H1 (cell line): ENCODE measurements around the gene SLC66A2. TPM values are rescaled to one million over a fixed set of nuclear protein-coding genes. Genes with fewer than 3 reads are reported as not detected.

Experiments used
- ATF2 ChIP-seq: IDR thresholded peaks from 2 replicates; pipeline ENCODE4 v1.6.1; 2012; ENCODE audit warnings: low read length, inconsistent platforms
- SIX5 ChIP-seq: IDR thresholded peaks from 2 replicates; pipeline ENCODE4 v1.6.1; 2011; ENCODE audit warnings: mild to moderate bottlenecking, low read depth, low read length
- USF2 ChIP-seq: IDR thresholded peaks from 2 replicates; pipeline ENCODE4 v1.6.1; 2011; ENCODE audit warnings: low read length, improper control_type of control experiment
- polyA plus RNA-seq, 7 experiments: library from polyadenylated mRNA; depleted of rRNA in 3 of 7; stranded (reverse) in 5 of 7; unstranded in 2 of 7; fragments of >200 nt in 5 of 7; fragments of 200-250 nt in 2 of 7; gene quantifications; 1 replicate in 5 of 7; 2 replicates in 1 of 7; 4 replicates in 1 of 7; pipeline versions ENCODE4 v1.2.1 to v1.2.3, GENCODE V29; 2011 to 2013; ENCODE audit warnings: missing spikeins in 2 of 7, mixed read lengths in 2 of 7
- total RNA-seq: library from RNA; stranded (reverse); fragmentation: NEBNext Ultra II Directional; extraction: Animal tissue kit (Norgen Biotek cat#: 25700); gene quantifications from 2 replicates; pipeline ENCODE4 v1.2.1, GENCODE V29; 2021

The SLC66A2 gene
- total and polyA plus RNA-seq, 2 of the 8 experiments (the other 6 are each of a cell fraction or from before 2014, with no cell fraction given): 15.0 to 18.9 TPM

- TF ChIP-seq ATF2 (no peak), USF2 (no peak), SIX5 (no peak)
Observed at GRCh38 chr18:79971211-79971952, 19.9 kb upstream of the SLC66A2 start (continued).
